Stimulated activated CD4-positive, alpha-beta T cell treated with anti-CD3 and anti-CD28 coated beads, TNF-alpha, amount 100 ng/mL, for 1 hour (primary cell): Measurements from ENCODE around the gene COL4A5.
"Not testable (repeated sequence)": the region's sequence is repeated elsewhere in the genome, so short reads cannot be mapped to it uniquely, and the experiment has no call there.

Experiments
- DNase-seq, 3 donors: peaks; one replicate each; pipeline ENCODE4 v3.0.0-alpha.2; 2020; ENCODE audit warnings: low read depth in 3 of 3, low spot score in 1 of 3

The COL4A5 gene

DNA sequence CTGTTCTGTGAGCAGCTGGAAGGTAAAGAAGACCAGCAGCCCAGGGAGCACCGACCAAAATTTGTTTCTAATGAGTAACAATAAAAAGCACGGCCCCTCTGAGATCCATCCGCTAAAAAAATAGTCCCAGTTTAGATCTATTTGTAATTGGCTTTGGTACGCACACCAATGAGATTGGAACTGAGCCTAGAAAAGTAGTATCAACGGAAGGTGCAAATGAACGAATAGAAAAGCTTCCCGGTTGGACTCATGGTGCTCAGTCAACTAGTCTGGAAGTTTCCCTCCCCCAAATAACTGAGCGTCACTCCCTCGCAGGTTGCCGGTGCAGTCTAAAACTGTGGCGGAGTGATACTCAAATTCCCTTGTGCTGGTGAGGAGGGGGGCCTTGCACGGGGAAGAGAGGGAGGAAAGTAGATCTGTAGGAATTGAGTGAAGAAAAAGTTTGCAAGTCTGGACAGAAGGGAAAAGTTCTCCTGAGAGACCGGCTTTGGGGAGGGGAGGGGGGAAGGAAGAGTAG lies at the start of gene COL4A5:
TSS of gene COL4A5 (plus strand) at position 413 of the 517 bp plus-strand sequence. CDS start 288 bp downstream, outside the sequence.
- no peak for DNase-seq

DNA sequence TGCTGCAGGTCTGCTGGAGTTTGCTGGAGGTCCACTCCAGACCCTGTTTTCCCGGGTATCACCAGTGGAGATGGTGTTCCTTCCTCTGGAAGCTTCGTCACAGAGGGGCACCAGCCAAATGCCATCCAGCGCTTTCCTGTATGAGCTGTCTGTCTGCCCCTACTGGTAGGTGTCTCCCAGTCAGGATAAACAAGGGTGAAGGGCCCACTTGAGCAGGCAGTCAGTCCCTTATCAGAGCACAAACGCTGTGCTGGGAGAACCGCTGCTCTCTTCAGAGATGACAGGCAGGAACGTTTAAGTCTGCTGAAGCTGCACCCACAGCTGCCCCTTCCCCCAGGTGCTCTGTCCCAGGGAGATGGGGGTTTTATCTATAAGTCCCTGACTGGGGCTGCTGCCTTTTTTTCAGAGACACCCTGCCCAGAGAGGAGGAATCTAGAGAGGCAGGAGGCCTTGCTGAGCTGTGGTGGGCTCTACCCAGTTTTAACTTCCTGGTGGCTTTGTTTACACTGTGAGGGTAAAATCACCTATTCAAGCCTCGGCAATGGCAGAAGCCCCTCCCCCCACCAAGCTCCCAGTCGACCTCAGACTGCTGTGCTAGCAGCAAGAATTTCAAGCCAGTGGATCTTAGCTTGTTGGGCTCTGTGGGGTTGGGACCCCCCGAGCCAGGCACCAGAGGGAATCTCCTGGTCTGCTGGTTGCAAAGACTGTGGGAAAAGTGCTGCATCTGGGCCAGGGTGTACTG lies 48.5 kb upstream of the COL4A5 start:
- not testable (repeated sequence) for DNase-seq

DNA sequence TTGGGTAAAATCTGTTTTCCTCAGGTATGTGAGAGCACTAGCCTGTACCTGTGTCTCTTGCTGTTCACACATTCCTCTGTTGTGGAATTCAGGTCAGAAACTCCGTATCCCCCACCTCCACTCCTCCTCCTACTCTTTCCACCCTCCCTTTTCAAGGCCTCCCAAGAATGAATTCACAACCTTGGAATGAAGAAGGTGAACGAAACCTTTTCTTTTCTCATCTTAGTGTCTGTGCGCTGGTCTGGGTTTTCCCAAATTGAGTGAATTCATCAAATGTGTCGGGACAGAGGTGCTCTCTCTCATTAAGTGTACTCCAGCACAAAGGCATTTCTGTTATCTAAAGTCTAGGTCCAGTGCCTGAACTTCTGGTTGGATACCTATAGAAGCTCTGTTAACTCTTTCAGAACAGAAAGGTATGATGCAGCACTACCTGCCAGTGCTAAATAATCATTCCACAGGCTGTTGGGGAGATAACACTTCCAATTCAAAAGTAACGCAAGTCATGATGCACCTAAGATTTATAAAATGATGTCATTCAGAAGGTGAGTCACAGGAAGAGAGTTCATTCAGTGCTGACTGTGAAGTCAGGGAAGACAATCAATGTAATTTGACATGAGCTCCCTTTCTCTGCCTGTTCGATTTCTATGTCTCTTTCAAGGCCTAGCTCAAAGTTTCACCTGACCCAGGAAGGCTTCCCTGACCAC lies 43.3 kb upstream of the COL4A5 start:
- no peak for DNase-seq

DNA sequence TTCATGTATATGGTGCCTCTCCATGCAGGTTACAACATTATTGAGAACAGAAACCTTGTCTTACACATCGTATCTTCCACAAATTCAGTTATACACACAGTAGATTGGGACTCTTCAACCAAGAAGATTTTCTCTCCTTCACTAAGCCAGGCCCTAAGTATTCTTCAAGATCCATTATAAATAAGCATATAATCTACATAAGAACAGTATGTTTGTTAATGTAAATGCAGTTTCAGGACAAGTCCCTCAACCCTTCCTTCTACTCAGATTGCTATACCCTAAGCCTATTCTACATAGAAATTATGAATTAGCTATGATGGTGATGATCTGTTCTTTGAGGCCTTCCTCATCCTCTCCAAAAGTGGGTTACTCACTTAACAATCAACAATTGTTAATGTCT lies 42.7 kb upstream of the COL4A5 start:
- DNase-seq, result no peak

DNA sequence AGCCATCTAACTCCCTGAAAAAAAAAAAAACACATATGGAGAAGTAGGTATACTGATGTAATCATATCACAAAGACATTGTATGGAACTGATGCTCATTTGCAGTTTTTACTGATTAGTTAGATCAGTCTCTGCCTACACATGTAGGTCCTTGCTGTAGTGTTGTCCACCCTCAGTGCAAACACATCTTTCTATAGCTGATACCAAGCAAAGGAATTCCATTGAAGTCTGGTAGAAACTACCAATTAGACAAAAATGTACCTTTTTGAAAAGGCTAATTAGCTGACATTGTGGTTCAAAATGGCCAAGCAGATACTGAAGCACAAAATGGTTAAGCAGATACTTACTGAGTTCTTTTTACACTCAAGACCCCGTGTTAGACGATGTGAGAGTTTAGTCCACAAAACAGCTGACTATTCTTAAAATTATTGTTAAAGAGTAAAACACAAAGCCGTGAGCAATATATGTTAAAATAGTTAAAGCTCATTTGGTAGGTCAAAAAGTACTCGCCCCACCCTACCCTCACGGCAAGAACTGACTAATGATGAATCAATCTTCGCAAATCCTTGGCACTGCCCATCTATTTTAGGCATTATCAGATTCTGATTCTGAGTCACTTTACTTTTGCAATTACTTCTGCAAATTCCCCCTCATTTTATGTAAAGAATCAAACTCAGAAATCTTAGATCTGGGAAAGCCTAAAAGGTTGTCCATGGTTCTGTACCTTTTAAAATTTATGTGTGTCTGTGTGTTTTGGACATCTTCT lies 41.8 kb upstream of the COL4A5 start:
- no peak for DNase-seq

DNA sequence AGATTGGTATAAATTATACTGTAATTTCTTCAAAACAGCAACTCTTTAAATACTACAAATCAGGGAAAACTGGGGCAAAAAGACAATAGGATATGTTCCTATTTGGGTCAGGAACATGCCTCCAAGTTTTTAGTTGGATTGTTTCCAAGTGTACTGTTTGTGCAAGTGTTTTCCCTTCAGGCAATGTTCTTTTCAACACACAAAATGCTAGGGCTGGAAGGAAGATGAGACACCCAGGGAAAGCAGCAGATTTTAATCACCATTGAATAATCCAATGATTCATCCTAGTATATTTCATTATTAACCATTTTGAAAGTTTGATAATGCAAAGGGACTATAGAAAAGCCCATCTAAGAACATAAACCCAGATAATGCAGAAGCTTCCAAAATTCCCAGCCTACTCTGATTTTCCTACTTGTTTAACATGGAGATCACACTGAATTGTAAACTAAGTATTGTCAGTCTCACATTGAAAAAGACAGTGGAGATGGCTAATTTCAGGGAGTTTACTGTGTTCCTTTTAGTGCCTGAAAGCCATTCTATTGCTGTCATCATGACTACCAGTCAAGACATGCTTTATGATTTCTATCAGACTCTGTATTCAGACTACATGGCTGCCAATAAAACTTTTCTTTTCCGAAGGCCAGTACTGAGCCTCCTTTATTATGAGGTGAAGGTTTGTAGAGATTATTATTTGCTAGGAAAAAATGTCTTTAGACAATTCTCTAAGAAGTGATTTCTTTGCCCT lies 40.0 kb upstream of the COL4A5 start:
- no peak for DNase-seq

DNA sequence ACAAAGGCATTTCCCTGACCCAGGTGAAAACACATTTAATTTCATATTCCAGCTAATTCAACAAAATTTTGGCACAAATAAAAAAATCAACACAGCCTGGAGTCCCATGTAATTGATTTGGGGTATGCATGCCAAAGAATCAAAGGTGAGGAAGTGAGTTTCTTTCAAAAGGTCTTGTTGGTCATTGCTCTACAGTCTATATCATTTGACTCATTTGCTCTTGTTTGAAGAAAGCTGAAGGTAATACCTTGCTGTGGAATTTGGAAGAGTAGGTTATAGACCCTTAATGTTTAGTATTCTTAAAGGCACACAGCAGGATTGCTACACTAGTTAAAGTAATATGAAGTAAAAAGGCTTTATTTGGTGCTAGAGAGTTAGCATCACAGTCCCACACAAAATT lies 26.9 kb upstream of the COL4A5 start:
- DNase-seq, result no peak

DNA sequence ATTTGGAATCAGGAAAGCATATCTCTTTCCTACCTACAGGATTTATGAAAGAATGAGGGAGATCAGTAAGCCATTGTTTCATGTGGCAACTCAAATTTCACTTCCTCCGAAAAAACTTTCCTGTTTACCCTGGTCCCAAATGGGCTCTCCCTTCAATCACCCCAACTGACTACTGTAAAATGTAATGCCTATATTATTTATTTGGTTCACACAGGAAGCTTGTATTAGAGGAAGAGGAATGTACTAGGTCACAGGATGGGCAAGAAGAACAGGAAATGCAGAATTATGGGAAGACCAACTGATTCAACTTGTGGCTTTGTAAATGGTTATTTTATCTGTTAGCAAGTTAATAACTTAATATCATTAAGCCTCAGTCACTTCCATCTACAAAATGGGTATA lies 24.5 kb upstream of the COL4A5 start:
- no peak for DNase-seq

DNA sequence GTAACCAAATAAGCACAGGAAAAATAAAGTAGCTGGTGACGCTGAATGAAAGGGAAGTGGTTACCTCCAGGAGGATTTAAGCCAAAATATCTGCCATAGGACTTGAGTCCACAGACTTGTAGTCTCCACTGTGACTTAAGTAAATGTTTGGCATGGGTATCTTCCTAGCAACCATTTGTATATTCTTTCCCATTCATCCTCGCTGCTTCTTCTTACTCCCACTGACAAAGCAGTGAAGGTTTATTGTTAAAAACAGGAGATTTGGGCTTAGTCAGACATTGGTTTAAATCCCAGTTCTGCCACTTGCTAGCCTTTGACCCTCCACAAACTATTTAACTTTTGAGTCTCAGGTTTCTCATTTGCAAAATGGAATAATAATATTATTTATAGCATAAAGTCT lies 23.7 kb upstream of the COL4A5 start:
- DNase-seq, result no peak

DNA sequence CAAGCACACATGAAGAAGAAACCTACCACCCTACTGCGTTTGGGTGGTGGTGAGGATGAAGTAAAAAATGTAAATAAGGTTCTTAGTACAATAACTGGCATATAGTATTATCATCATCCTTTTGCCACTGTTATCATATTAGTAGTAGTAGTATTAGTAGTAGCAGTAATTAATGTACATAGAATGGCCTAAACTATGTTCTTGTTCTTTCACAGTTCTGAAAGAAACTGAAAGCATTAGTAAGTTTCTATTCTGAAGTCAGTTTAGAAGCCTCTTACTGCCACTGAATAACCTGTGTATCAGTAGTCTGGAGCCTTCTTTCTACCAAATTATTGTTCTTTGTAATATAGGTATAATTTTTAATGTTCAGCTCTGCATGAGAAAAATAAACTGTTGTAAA lies 22.4 kb upstream of the COL4A5 start:
- DNase-seq, result no peak

DNA sequence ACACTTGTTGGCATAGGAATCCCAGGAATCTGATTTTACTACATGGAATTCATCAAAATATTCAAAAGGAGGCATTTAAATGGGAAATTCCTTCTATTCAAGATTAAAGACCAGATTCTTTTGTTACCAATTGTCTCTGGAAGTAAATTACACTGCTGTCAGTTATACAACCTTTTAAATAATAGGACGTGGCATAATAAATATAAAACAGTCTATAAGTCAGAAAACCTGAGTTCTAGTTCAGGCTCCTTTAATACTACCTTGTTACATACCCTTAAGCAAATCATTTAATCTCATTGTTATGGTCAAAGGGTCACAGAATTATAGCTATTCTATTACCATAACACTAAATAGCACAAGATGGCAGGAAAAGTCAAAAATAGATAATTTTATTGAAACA lies 20.2 kb upstream of the COL4A5 start:
- no peak for DNase-seq

DNA sequence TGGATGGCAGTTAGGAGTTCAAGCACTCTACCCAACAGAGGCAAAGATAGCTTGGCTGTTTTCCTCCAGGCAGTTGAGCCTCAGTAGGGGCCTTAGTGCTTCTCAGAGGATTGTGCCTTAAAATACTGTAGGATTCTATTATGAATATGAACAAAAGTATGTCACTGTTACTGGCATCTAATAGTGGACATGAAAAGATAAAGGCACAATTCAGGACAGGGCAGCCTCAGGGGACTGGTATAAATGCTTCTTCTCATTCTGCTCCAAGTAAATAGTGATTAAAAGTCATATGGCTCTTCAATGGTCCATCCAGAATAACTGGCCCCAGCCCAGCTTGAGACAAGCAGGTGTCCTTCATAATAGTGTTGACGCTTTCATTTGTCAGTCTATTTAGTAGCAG lies 19.2 kb upstream of the COL4A5 start:
- no peak for DNase-seq

DNA sequence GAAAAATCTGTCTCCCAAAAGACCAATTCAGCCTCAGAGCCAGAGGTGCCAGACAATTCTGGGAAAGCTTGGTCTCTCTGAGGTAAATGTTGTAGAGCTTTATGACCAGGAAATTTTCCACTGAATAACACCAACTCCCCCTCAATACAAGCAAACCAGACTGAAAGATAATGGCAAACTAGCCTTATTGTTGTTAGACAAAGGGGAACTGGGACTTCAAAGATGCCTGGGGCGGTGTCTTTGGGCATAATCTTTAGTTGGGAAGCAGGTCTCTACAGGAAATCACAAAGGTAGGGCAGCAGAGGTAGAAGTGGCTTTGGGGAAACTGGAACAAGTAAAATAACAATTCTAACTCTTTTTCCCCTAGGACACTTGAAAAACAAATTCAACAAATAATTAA lies 13.4 kb upstream of the COL4A5 start:
- no peak for DNase-seq

DNA sequence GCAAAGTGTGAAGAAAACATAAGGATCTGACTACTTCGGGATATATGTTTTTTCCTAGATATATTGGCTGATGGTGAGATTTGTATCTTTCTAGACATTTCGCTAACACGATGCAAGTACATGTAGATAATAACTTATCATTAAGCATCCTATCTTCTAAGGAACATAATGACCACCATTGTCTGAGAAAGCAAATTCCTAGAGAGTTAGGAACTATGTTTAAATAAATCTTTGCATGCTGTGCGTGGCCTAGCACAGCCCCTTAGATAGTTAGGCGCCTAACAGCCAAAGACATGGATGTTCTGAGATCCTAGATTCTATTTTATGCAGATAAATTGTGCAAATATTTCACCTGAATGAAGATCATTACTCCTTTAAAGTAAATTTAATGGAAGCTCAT lies 4.4 kb upstream of the COL4A5 start:
- no peak for DNase-seq

DNA sequence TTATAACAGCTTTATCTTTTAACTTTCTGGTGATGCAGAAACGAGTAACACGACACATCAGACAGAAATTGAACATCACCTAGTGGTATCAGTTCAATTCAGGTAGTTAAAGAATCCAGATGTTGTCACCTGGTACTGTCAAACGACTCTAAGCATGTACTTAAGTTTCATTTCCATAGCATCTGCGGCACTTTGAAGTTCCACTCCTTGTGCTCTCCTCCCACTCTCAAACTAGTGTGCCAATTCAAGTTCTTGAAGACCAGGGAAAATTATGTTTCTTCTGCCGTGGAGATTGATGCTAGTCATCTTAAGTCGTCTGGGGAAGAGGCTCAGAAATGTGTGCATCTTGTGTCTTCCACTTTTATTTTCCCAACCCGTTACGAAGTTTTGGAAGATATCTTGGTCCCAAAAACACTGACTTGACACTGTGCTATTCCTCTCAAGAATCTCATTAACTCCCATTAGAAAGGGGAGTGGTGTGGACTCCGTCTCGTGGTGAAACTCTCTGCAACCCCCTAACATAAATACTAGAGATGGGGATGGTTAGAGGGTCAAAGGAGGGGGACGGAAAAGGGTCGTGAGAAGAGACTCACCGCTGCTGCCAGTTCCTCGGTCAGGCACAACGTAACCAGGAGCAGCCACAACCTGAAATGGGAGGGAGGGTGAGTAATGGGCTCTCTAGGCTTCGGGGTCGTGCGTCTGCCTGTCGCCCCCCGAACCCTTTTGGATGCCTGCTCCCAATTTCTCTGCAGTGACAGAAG lies 2.1 kb upstream of the COL4A5 start:
- no peak for DNase-seq

DNA sequence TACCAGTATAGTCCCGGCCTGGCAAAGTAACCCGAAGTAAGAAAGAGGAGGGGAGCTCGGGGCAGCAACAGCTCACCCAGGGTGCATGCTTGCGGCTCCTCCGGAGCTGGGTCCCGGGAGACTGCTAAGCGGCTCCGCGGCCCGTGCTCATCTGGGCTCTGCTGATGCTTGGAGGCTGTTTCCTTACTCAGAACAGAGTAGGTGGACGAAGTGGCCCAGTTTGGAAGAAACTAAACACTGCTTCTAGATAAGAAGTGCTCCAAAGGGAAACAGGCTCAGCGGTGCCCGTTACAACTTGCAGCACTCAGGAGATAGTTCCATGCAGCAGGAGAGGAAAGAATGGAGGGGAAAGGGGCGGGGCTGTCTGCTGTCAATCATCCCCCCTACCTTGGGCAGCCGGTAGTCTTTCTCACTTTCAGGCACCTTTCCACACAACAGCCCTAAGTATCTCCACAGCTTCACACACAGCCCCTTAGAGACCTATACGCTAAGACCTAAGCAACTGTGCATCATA lies 1.5 kb upstream of the COL4A5 start, which contains the start of gene COL4A6:
TSS of gene COL4A6 (minus strand) at position 313 of the 514 bp plus-strand sequence. CDS start at position 87, 226 bp downstream.
- no peak for DNase-seq

DNA sequence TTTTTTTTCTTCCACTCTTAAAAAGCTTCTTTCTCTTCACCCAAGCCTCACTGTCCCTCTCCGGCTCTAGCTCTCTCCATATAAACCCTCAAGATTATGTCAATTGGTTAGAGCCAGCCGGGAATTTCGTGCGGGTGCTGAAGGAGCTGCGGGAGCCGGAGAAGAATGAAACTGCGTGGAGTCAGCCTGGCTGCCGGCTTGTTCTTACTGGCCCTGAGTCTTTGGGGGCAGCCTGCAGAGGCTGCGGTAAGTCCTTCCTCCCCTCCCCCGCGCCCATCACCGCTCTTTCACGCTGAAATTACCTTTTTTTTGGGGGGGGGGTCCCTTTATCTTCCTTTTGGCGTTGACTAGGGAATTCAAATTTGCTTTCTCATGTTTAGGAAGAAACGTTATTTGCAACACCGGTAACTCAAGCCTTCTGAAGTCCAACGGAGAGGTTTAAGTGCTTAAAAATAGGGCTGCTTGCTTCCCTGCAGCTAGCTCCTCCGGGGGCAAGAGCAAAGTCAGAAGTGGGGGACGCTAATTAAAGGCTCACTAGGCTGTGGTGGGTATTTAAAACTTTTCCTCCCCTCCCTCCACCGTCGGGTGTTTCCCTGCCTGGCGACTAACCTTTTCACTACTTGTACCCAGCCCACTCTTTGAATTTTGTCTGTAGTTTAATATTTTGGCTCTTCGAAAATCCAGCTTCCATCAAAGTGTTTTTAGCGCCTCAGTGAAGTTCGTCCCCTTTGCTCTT lies 491 bp downstream of the COL4A5 start:
- DNase-seq, result no peak

DNA sequence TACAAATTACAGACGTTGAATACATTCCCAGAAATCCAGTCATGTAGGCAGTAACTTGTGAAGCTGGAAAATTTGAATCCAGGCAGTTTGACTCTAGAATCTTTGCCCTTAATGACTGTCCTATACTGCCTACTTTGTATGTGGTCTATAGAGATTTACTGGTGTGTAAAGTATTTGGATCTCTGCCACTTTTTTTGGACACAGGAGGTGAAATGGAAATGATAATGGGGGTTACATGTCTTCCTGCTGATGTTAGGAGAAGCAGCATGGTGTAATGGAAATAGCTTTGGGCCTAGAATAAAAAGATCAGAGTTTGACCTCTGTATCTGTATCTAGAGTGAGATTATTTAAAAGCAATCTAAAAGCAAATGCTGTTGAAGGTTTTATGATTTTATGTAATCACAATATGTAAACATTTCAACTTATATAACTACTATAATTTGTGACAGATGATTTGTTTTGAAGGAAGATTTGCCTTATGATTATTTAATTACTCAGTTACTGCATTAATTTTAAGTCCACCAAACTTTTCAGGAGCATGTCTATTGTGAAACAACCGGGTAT lies 3.3 kb downstream of the COL4A5 start:
- no peak for DNase-seq

DNA sequence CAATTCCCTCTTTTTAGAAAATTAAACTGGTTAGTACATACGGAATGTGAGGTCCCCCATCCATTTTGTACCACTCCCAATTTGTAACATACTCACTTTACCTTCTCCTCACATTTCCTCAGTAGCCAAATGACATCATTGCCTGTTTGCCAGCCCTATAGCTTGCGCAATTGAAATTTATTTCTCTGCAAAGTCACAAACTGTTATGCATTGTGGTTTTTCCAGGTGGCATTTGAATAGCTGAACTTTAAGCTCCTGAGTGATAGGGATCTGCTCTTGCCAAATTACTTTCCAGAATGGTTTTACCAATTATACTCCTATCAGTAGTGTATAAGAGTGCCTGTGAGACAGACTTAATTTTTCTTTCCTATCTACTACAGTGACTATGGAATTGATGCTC lies 7.7 kb downstream of the COL4A5 start:
- DNase-seq, result no peak
